B cell (primary cell): Measurements from ENCODE around the gene PGBD4.

Experiments
- EZH2 ChIP-seq: IDR thresholded peaks from 2 replicates; pipeline ENCODE4 v1.6.1; 2012; ENCODE audit warnings: borderline replicate concordance, low read depth, mild to moderate bottlenecking, moderate library complexity, low read length; ENCODE audit not compliant: insufficient read depth, poor library complexity, severe bottlenecking
- TF ChIP-seq, protein P1 (sequence below): fragments of 200-600 bp; IDR thresholded peaks from one replicate; pipeline ENCODE4 v1.8.0; 2022; ENCODE audit warnings: antibody characterized with exemption, mild to moderate bottlenecking

DNA sequence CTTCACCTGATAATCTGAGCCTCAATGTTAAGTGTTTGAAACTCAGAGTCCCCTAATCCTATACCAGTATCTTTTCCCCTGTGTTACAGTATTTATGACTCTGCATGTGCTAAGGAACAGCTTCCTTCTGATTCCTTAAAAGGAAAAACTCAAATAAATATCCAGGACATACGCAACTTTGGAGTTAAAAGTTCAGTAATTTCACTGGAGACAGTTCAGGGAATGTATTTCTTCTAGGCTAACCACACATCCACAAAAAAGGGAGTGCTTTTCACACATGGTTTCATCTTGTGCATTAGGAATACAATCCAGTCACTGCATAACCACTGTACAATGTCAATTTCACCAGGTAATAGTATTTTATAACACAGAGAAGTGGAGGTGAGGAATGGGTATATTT lies 31.0 kb downstream of the PGBD4 start:
- TF ChIP-seq, protein P1, sequence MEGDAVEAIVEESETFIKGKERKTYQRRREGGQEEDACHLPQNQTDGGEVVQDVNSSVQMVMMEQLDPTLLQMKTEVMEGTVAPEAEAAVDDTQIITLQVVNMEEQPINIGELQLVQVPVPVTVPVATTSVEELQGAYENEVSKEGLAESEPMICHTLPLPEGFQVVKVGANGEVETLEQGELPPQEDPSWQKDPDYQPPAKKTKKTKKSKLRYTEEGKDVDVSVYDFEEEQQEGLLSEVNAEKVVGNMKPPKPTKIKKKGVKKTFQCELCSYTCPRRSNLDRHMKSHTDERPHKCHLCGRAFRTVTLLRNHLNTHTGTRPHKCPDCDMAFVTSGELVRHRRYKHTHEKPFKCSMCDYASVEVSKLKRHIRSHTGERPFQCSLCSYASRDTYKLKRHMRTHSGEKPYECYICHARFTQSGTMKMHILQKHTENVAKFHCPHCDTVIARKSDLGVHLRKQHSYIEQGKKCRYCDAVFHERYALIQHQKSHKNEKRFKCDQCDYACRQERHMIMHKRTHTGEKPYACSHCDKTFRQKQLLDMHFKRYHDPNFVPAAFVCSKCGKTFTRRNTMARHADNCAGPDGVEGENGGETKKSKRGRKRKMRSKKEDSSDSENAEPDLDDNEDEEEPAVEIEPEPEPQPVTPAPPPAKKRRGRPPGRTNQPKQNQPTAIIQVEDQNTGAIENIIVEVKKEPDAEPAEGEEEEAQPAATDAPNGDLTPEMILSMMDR, result no peak
- TF ChIP-seq EZH2, result no peak
